H1 (cell line): ENCODE results near the gene PYCARD. TPM values are rescaled to one million over a fixed set of nuclear protein-coding genes. Genes with fewer than 3 reads are reported as not detected.

Experiments used
- ATF3 ChIP-seq: IDR thresholded peaks from 2 replicates; pipeline ENCODE4 v1.6.1; 2011; ENCODE audit warnings: low read depth, mild to moderate bottlenecking, low read length; ENCODE audit not compliant: insufficient read depth
- polyA plus RNA-seq, 7 experiments: library from polyadenylated mRNA; depleted of rRNA in 3 of 7; stranded (reverse) in 5 of 7; unstranded in 2 of 7; fragments of >200 nt in 5 of 7; fragments of 200-250 nt in 2 of 7; gene quantifications; 1 replicate in 5 of 7; 2 replicates in 1 of 7; 4 replicates in 1 of 7; pipeline versions ENCODE4 v1.2.1 to v1.2.3, GENCODE V29; 2011 to 2013; ENCODE audit warnings: missing spikeins in 2 of 7, mixed read lengths in 2 of 7
- total RNA-seq: library from RNA; stranded (reverse); fragmentation: NEBNext Ultra II Directional; extraction: Animal tissue kit (Norgen Biotek cat#: 25700); gene quantifications from 2 replicates; pipeline ENCODE4 v1.2.1, GENCODE V29; 2021
- TF ChIP-seq, protein P1 (sequence below): fragments of 300-600 bp; sonication (generic); IDR thresholded peaks from 2 replicates; pipeline ENCODE4 v1.7.1; 2012; ENCODE audit warnings: low read length, moderate library complexity, mild to moderate bottlenecking, inconsistent platforms; ENCODE audit not compliant: insufficient replicate concordance

Gene PYCARD
- total and polyA plus RNA-seq, 2 of the 8 experiments (the other 6 are each of a cell fraction or from before 2014, with no cell fraction given), result 29.9 to 77.9 TPM

- TF ChIP-seq, protein P1, sequence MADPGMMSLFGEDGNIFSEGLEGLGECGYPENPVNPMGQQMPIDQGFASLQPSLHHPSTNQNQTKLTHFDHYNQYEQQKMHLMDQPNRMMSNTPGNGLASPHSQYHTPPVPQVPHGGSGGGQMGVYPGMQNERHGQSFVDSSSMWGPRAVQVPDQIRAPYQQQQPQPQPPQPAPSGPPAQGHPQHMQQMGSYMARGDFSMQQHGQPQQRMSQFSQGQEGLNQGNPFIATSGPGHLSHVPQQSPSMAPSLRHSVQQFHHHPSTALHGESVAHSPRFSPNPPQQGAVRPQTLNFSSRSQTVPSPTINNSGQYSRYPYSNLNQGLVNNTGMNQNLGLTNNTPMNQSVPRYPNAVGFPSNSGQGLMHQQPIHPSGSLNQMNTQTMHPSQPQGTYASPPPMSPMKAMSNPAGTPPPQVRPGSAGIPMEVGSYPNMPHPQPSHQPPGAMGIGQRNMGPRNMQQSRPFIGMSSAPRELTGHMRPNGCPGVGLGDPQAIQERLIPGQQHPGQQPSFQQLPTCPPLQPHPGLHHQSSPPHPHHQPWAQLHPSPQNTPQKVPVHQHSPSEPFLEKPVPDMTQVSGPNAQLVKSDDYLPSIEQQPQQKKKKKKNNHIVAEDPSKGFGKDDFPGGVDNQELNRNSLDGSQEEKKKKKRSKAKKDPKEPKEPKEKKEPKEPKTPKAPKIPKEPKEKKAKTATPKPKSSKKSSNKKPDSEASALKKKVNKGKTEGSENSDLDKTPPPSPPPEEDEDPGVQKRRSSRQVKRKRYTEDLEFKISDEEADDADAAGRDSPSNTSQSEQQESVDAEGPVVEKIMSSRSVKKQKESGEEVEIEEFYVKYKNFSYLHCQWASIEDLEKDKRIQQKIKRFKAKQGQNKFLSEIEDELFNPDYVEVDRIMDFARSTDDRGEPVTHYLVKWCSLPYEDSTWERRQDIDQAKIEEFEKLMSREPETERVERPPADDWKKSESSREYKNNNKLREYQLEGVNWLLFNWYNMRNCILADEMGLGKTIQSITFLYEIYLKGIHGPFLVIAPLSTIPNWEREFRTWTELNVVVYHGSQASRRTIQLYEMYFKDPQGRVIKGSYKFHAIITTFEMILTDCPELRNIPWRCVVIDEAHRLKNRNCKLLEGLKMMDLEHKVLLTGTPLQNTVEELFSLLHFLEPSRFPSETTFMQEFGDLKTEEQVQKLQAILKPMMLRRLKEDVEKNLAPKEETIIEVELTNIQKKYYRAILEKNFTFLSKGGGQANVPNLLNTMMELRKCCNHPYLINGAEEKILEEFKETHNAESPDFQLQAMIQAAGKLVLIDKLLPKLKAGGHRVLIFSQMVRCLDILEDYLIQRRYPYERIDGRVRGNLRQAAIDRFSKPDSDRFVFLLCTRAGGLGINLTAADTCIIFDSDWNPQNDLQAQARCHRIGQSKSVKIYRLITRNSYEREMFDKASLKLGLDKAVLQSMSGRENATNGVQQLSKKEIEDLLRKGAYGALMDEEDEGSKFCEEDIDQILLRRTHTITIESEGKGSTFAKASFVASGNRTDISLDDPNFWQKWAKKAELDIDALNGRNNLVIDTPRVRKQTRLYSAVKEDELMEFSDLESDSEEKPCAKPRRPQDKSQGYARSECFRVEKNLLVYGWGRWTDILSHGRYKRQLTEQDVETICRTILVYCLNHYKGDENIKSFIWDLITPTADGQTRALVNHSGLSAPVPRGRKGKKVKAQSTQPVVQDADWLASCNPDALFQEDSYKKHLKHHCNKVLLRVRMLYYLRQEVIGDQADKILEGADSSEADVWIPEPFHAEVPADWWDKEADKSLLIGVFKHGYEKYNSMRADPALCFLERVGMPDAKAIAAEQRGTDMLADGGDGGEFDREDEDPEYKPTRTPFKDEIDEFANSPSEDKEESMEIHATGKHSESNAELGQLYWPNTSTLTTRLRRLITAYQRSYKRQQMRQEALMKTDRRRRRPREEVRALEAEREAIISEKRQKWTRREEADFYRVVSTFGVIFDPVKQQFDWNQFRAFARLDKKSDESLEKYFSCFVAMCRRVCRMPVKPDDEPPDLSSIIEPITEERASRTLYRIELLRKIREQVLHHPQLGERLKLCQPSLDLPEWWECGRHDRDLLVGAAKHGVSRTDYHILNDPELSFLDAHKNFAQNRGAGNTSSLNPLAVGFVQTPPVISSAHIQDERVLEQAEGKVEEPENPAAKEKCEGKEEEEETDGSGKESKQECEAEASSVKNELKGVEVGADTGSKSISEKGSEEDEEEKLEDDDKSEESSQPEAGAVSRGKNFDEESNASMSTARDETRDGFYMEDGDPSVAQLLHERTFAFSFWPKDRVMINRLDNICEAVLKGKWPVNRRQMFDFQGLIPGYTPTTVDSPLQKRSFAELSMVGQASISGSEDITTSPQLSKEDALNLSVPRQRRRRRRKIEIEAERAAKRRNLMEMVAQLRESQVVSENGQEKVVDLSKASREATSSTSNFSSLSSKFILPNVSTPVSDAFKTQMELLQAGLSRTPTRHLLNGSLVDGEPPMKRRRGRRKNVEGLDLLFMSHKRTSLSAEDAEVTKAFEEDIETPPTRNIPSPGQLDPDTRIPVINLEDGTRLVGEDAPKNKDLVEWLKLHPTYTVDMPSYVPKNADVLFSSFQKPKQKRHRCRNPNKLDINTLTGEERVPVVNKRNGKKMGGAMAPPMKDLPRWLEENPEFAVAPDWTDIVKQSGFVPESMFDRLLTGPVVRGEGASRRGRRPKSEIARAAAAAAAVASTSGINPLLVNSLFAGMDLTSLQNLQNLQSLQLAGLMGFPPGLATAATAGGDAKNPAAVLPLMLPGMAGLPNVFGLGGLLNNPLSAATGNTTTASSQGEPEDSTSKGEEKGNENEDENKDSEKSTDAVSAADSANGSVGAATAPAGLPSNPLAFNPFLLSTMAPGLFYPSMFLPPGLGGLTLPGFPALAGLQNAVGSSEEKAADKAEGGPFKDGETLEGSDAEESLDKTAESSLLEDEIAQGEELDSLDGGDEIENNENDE, result no peak
- no peak for TF ChIP-seq ATF3
Measured at GRCh38 chr16:31250782-31251384, 48.3 kb upstream of the PYCARD start (continued).
